ENCODE results near the gene SLC9A5. TPM values are rescaled to one million over a fixed set of nuclear protein-coding genes. Genes with fewer than 3 reads are reported as not detected.

The SLC9A5 gene
- total and polyA plus RNA-seq, 10 of the 15 experiments (the other 5 are each of a cell fraction or from before 2014, with no cell fraction given): 0.26 to 5.7 (median 1.5) TPM

- TF ChIP-seq MYC (IDR thresholded peaks at IDR 0.05; ENCODE audit: insufficient read depth, insufficient read length, insufficient replicate concordance, low read length, severe bottlenecking) (no peak), TCF12 (IDR thresholded peaks at IDR 0.05; ENCODE audit: low read depth, low read length) (no peak), JUNB (IDR thresholded peaks at IDR 0.05) (no peak), IRF3 (IDR thresholded peaks at IDR 0.05) (no peak), TBL1XR1 (IDR thresholded peaks at IDR 0.05; ENCODE audit: low read depth, low read length) (no peak), ESRRA (IDR thresholded peaks at IDR 0.05; ENCODE audit: low read length) (no peak)
These were observed 22.7 kb downstream of the SLC9A5 start (continued) for GRCh38 chr16:67271446-67271845.

DNA sequence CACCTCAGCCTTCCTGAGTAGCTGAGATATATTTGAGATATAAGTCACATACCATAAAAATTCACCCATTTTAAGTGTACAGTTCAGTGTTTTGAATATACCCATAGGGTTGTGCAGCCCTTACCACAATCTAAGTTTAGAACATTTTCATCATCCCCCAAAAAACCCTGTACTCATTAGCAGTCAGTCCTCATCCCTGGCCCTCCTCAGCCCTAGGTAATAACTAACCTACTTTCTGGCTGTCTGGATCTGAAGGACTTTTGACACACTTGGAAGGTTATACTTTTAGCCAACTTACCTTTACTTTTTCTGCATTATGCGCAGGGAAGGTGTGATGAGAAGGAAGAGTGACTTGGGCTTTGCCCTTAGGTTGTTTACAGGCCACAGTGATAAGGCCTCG lies 26.5 kb downstream of the SLC9A5 start:
- Histone ChIP-seq H2AFZ (ENCODE audit: control insufficient read depth, low read depth, low read length) (no peak overlapping the region), H3K27me3 (replicated peaks in 1 of 2; ENCODE audit: control insufficient read depth in 2 of 2, insufficient read depth in 2 of 2, low read length in 1 of 2) (no peaks in the 10 kb centered on the region), H3K9me3 (replicated peaks; ENCODE audit: control insufficient read depth, insufficient read depth, low read length) (no peaks in the 10 kb centered on the region), H3K4me3 (no peak overlapping the region), H3K9ac (ENCODE audit: control insufficient read depth, insufficient read depth, low read length) (no peak overlapping the region), H3K36me3 (ENCODE audit: control insufficient read depth in 2 of 2, insufficient read depth in 2 of 2, low read length in 1 of 2) (no peaks in the 10 kb centered on the region; a peak in 1 of 4 replicates), H4K20me1 (ENCODE audit: control insufficient read depth, insufficient read depth) (no peaks in the 10 kb centered on the region), H3K79me2 (ENCODE audit: control insufficient read depth, insufficient read depth, low read length) (0 out of 2 replicates have a peak, but pooled peaks cover 2% of the 10 kb centered on the region), H3K27ac (ENCODE audit: control insufficient read depth, insufficient read depth) (no peak overlapping the region), H3K4me1 (ENCODE audit: control insufficient read depth, insufficient read depth, low read length) (peaks cover 4% of the 10 kb centered on the region; the same call in 1 of the 2 replicates), H3K4me2 (ENCODE audit: control insufficient read depth, insufficient read depth) (no peak overlapping the region)
- ATAC-seq: no peak
- RAD21 ChIA-PET (ENCODE audit: unreplicated experiment): no interaction called here
- POLR2A ChIA-PET: no interaction called here
- CTCF ChIA-PET: no interaction called here
- intact Hi-C loops (cut with micrococcal nuclease; ENCODE audit: unreplicated experiment) (loop anchor here (5.0 kb wide), 2 partner anchors 52 to 122 kb away; partner anchors contain the start of genes KCTD19 and LRRC36), in situ Hi-C loops (cut with MboI) (no loop called here)
- SMC1A ChIA-PET (ENCODE audit: uncharacterized antibody, unreplicated experiment): no interaction called here
- 87% methylated on average over 2 of the region's 2 CpGs for WGBS (ENCODE audit: insufficient coverage, insufficient replicate concordance, low lambda C conversion rate, missing lambda C conversion rate)
- TF ChIP-seq SMARCA5 (IDR thresholded peaks at IDR 0.05) (no peak), NFXL1 (IDR thresholded peaks at IDR 0.05; ENCODE audit: borderline replicate concordance) (no peak), TCF3 (IDR thresholded peaks at IDR 0.05; ENCODE audit: borderline replicate concordance, insufficient read depth, low read depth, low read length) (no peak), IRF3 (IDR thresholded peaks at IDR 0.05) (no peak), PAX8 (IDR thresholded peaks at IDR 0.05) (no peak), CBX3 (IDR thresholded peaks at IDR 0.05; ENCODE audit: borderline replicate concordance, low read depth) (no peak), NFYA (IDR thresholded peaks at IDR 0.05; ENCODE audit: borderline replicate concordance, low read depth, low read length) (no peak), IKZF2 (IDR thresholded peaks at IDR 0.05) (no peak), RB1 (IDR thresholded peaks at IDR 0.05; ENCODE audit: borderline replicate concordance) (no peak), GATAD2B (conservative IDR thresholded peaks at IDR 0.05; ENCODE audit: low read depth) (no peak), SPI1 (IDR thresholded peaks at IDR 0.05; ENCODE audit: borderline replicate concordance, insufficient read depth, low read depth, low read length) (no peak), FOS (IDR thresholded peaks at IDR 0.05; ENCODE audit: borderline replicate concordance, extremely low read depth, insufficient read length) (no peak)
- no peak for DNase-seq (ENCODE audit: low read depth, low spot score)
- TSS peak; percentile 48 for BruUV-seq (replicated peaks)
- no peak for FAIRE-seq
